H1 (cell line): Measurements from ENCODE around the gene ZNRF3.

Experiments
- BRCA1 ChIP-seq: IDR thresholded peaks from 2 replicates; pipeline ENCODE4 v1.6.1; 2012; ENCODE audit warnings: low read depth, low read length, improper control_type of control experiment
- CREB1 ChIP-seq: IDR thresholded peaks from 2 replicates; pipeline ENCODE4 v1.6.1; 2012; ENCODE audit warnings: inconsistent platforms
- EZH2 ChIP-seq: fragments of 200-600 bp; sonication (generic); IDR thresholded peaks from 2 replicates; pipeline ENCODE4 v1.7.1; 2012; ENCODE audit warnings: low read depth, mild to moderate bottlenecking, moderate library complexity, low read length, inconsistent platforms; ENCODE audit not compliant: severe bottlenecking
- JUN ChIP-seq: IDR thresholded peaks from 2 replicates; pipeline ENCODE4 v1.6.1; 2011; ENCODE audit warnings: low read depth, mild to moderate bottlenecking, improper control_type of control experiment, low read length
- KDM1A ChIP-seq: fragments of 200-600, 300-600 bp; sonication (generic); IDR thresholded peaks from 2 replicates; pipeline ENCODE4 v1.7.1; 2016; ENCODE audit warnings: mild to moderate bottlenecking, low read length, borderline replicate concordance
- POLR2A ChIP-seq, 2 experiments: IDR thresholded peaks; 1 replicate in 1 of 2; 2 replicates in 1 of 2; pipeline ENCODE4 v1.6.1; 2011; ENCODE audit warnings: low read depth in 2 of 2, low read length in 2 of 2, mild to moderate bottlenecking in 2 of 2; ENCODE audit errors: control extremely low read depth in 1 of 2
- POLR2AphosphoS5 ChIP-seq: IDR thresholded peaks from 2 replicates; pipeline ENCODE4 v1.6.1; 2011; ENCODE audit warnings: low read depth, low read length
- SP1 ChIP-seq: IDR thresholded peaks from 2 replicates; pipeline ENCODE4 v1.6.1; 2011; ENCODE audit warnings: low read depth, low read length
- SUZ12 ChIP-seq: fragments of 200-600 bp; sonication (generic); IDR thresholded peaks from 2 replicates; pipeline ENCODE4 v1.6.1; 2012; ENCODE audit warnings: mild to moderate bottlenecking, inconsistent platforms, low read length, moderate library complexity, mixed read lengths
- TEAD4 ChIP-seq: IDR thresholded peaks from 2 replicates; pipeline ENCODE4 v1.6.1; 2012; ENCODE audit warnings: low read depth, low read length, inconsistent platforms, mixed read lengths
- YY1 ChIP-seq: IDR thresholded peaks from 2 replicates; pipeline ENCODE4 v1.6.1; 2011; ENCODE audit warnings: low read depth, mild to moderate bottlenecking, low read length
- TF ChIP-seq, protein P1 (sequence below), 3 experiments: IDR thresholded peaks; 1 replicate in 2 of 3; 2 replicates in 1 of 3; pipeline versions ENCODE4 v1.5.1 to v1.6.1; 2011; ENCODE audit warnings: low read length in 3 of 3, mild to moderate bottlenecking in 3 of 3, inconsistent platforms in 2 of 3, low read depth in 1 of 3, moderate library complexity in 1 of 3; ENCODE audit not compliant: insufficient read depth in 1 of 3; ENCODE audit errors: control extremely low read depth in 1 of 3
- TF ChIP-seq, protein P2 (sequence below): IDR thresholded peaks from 2 replicates; pipeline ENCODE4 v1.6.1; 2011; ENCODE audit warnings: low read length, improper control_type of control experiment
- TF ChIP-seq, protein P3 (sequence below): IDR thresholded peaks from 2 replicates; pipeline ENCODE4 v1.6.1; 2012; ENCODE audit warnings: low read length, inconsistent platforms

DNA sequence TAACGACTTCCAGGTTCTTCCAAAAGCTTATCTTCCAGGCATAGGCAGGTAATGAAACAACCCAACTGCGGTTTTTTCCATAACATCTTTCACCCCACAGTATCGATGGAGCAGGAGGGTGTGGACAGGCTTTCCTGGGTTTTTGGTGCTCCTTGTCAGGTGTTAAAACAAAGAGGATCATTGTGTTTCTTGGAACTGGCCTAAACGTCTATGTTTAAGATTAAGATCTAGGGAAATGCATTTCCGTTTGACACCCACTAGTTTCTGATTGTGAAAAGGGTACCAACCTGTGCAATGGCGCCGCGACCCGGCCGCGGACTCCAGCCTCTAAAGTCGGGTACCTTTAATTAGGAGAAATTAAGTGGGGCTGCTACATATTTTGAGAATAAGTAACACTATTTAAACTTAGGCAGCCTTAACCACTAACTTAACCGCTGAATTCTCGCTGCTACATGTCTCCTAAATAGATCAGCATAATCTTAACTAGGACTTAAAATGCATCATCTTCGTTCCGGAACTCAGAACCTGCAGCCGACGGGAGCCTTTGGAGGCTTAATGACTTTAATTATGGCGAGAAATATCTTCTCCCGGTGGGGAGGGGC is 146.7 kb downstream of the ZNRF3 start:
- TF ChIP-seq POLR2AphosphoS5 (no peak), EZH2 (no peak), BRCA1 (no peak), TEAD4 (no peak), SUZ12 (no peak), SP1 (no peak), KDM1A (no peak), CREB1 (no peak), YY1 (peak; percentile 62; the same call in 1 of the 2 replicates), JUN (no peak), POLR2A (IDR thresholded peaks at IDR 0.05; ENCODE audit: control extremely low read depth in 1 of 2, low read depth in 2 of 2, low read length in 2 of 2) (no peak)
- TF ChIP-seq, protein P1, sequence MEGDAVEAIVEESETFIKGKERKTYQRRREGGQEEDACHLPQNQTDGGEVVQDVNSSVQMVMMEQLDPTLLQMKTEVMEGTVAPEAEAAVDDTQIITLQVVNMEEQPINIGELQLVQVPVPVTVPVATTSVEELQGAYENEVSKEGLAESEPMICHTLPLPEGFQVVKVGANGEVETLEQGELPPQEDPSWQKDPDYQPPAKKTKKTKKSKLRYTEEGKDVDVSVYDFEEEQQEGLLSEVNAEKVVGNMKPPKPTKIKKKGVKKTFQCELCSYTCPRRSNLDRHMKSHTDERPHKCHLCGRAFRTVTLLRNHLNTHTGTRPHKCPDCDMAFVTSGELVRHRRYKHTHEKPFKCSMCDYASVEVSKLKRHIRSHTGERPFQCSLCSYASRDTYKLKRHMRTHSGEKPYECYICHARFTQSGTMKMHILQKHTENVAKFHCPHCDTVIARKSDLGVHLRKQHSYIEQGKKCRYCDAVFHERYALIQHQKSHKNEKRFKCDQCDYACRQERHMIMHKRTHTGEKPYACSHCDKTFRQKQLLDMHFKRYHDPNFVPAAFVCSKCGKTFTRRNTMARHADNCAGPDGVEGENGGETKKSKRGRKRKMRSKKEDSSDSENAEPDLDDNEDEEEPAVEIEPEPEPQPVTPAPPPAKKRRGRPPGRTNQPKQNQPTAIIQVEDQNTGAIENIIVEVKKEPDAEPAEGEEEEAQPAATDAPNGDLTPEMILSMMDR (IDR thresholded peaks at IDR 0.05; ENCODE audit: control extremely low read depth in 1 of 3, insufficient read depth in 1 of 3, low read depth in 1 of 3, low read length in 3 of 3) = peak in 1 of 3 experiments; percentile 9; a peak in 2 of 4 replicates
- TF ChIP-seq, protein P2, sequence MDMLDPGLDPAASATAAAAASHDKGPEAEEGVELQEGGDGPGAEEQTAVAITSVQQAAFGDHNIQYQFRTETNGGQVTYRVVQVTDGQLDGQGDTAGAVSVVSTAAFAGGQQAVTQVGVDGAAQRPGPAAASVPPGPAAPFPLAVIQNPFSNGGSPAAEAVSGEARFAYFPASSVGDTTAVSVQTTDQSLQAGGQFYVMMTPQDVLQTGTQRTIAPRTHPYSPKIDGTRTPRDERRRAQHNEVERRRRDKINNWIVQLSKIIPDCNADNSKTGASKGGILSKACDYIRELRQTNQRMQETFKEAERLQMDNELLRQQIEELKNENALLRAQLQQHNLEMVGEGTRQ = no peak
- TF ChIP-seq, protein P3, sequence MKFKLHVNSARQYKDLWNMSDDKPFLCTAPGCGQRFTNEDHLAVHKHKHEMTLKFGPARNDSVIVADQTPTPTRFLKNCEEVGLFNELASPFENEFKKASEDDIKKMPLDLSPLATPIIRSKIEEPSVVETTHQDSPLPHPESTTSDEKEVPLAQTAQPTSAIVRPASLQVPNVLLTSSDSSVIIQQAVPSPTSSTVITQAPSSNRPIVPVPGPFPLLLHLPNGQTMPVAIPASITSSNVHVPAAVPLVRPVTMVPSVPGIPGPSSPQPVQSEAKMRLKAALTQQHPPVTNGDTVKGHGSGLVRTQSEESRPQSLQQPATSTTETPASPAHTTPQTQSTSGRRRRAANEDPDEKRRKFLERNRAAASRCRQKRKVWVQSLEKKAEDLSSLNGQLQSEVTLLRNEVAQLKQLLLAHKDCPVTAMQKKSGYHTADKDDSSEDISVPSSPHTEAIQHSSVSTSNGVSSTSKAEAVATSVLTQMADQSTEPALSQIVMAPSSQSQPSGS = no peak
